OCI-M1 (cell line): ENCODE data around the gene EPHA1.

Experiments
- DNase-seq: peaks from one replicate; lab custom pipeline; 2025; lab: John Stamatoyannopoulos, UW

Gene EPHA1

GRCh38 chr7:143389316-143390103, 19.1 kb downstream of the EPHA1 start:
- no peak for DNase-seq

- DNase-seq: no peak
Measured at GRCh38 chr7:143388491-143389101, 20.1 kb downstream of the EPHA1 start.

GRCh38 chr7:143388051-143388450, 20.6 kb downstream of the EPHA1 start:
- DNase-seq: no peak

- DNase-seq: no peak
Measured at GRCh38 chr7:143387156-143387975, 21.3 kb downstream of the EPHA1 start.

GRCh38 chr7:143385891-143386781, 22.5 kb downstream of the EPHA1 start:
- DNase-seq: no peak

- DNase-seq: no peak
Measured at GRCh38 chr7:143384661-143385631, 23.7 kb downstream of the EPHA1 start.

- DNase-seq: no peak
Measured at GRCh38 chr7:143384148-143384547, 24.5 kb downstream of the EPHA1 start.

GRCh38 chr7:143383642-143383957, 25.1 kb downstream of the EPHA1 start:
- DNase-seq: no peak

GRCh38 chr7:143382791-143383641, 25.6 kb downstream of the EPHA1 start:
- DNase-seq: no peak

- DNase-seq: no peak
Measured at GRCh38 chr7:143382126-143382790, 26.4 kb downstream of the EPHA1 start.

- peak; percentile 12 for DNase-seq
Measured at GRCh38 chr7:143381427-143382125, 27.1 kb downstream of the EPHA1 start.

- peak; percentile 87 for DNase-seq
Measured at GRCh38 chr7:143380646-143381426, 27.8 kb downstream of the EPHA1 start, which contains the start of gene ZYX. TSS of gene ZYX (plus strand) at chr7:143381345. CDS start at chr7:143381572, 227 bp downstream.

- DNase-seq: peak; percentile 89
Measured at GRCh38 chr7:143380260-143380645, 28.4 kb downstream of the EPHA1 start.

- DNase-seq: no peak
Measured at GRCh38 chr7:143379611-143380259, 28.9 kb downstream of the EPHA1 start.

GRCh38 chr7:143376396-143376795, 32.3 kb downstream of the EPHA1 start:
- no peak for DNase-seq

- no peak for DNase-seq
Measured at GRCh38 chr7:143375298-143376034, 33.2 kb downstream of the EPHA1 start.
